D721Med (cell line): ENCODE results near the gene NRG2.

Source experiments
- DNase-seq: peaks from one replicate; pipeline ENCODE4 v3.0.0; 2011; ENCODE audit warnings: low spot score; ENCODE audit not compliant: insufficient read length
- FAIRE-seq: peaks from 2 replicates; lab custom pipeline; 2011; peaks lifted over from hg19 to GRCh38; lab: Jason Lieb, UNC
- TF ChIP-seq, protein P1 (sequence below): IDR thresholded peaks from 2 replicates; pipeline ENCODE4 v1.5.1; 2012; ENCODE audit warnings: mild to moderate bottlenecking, control low read depth; ENCODE audit not compliant: insufficient read depth; ENCODE audit errors: missing control alignments

Gene NRG2

GRCh38 chr5:139807647-139808030 is 235.5 kb downstream of the NRG2 start:
- DNase-seq: no peak
- TF ChIP-seq, protein P1, sequence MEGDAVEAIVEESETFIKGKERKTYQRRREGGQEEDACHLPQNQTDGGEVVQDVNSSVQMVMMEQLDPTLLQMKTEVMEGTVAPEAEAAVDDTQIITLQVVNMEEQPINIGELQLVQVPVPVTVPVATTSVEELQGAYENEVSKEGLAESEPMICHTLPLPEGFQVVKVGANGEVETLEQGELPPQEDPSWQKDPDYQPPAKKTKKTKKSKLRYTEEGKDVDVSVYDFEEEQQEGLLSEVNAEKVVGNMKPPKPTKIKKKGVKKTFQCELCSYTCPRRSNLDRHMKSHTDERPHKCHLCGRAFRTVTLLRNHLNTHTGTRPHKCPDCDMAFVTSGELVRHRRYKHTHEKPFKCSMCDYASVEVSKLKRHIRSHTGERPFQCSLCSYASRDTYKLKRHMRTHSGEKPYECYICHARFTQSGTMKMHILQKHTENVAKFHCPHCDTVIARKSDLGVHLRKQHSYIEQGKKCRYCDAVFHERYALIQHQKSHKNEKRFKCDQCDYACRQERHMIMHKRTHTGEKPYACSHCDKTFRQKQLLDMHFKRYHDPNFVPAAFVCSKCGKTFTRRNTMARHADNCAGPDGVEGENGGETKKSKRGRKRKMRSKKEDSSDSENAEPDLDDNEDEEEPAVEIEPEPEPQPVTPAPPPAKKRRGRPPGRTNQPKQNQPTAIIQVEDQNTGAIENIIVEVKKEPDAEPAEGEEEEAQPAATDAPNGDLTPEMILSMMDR: no peak
- FAIRE-seq: no peak

- no peak for FAIRE-seq
- no peak for DNase-seq
- TF ChIP-seq, protein P1: no peak
These were observed 236.1 kb downstream of the NRG2 start for GRCh38 chr5:139806726-139807646.

- TF ChIP-seq, protein P1: no peak
- FAIRE-seq: no peak
These were observed 237.0 kb downstream of the NRG2 start for GRCh38 chr5:139806111-139806510.

DNA sequence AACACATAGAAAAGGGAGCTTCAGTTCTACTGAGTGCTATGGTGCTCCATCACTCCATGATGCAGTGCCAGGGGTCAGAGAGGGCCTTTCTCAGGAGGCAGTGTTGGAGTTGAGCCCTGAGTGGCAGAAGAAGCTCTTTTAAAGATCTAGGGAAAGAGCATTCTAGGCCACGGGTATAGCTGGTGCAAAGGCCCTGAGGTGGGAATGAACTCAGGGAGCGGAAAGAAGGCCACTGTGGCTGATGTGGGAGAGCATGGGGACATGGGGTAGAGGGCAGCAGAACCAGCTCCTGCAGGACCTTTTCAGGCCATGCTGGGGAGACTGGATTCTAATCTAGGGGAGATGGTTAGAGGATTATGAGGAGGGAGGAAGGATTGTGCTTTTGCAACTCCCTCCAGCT is 237.6 kb downstream of the NRG2 start:
- TF ChIP-seq, protein P1: no peak
- FAIRE-seq: no peak
- DNase-seq: no peak

More at GRCh38 chr5:139806111-139806510, 237.0 kb downstream of the NRG2 start:
- DNase-seq: no peak

GRCh38 chr5:139804800-139805397 is 238.2 kb downstream of the NRG2 start:
- TF ChIP-seq, protein P1: no peak
- FAIRE-seq (no peak), DNase-seq (no peak)

DNA sequence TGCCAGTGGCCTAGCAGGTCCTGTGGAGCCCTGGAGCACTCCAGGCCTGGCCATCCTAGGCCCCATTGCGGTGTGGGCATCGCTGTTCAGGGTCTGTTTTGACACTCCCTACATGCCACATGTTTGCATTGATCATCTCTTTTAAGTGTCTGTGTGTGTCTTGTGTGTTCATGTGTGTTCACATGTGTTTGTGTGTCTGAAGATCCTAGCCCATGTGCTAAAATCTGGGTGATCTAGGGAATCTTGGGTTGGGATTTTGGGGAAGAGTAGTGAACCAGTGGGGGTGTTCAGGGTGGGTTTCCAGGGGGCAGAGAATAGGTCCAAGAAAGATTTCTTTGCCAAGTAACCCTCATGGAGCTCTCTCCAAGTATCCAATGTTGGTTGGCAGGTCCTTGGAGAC is 239.1 kb downstream of the NRG2 start:
- TF ChIP-seq, protein P1: no peak
- no peak for DNase-seq
- no peak for FAIRE-seq
